GM18867 (cell line): ENCODE measurements around the gene LIN7A.

Experiments
- ATAC-seq: cut with Tn5 transposase; IDR thresholded peaks from one replicate; pipeline ENCODE4 v1.9.1; 2021; ENCODE audit warnings: mild to moderate bottlenecking, moderate library complexity; ENCODE audit not compliant: unreplicated experiment

The LIN7A gene

GRCh38 chr12:80937391-80938238 is at the start of gene LIN7A:
LIN7A (minus strand) TSS chr12:80937934; CDS start chr12:80937722, 212 bp downstream.
- ATAC-seq: no peak

GRCh38 chr12:80986224-80986623 is 48.5 kb upstream of the LIN7A start:
- no peak for ATAC-seq

DNA sequence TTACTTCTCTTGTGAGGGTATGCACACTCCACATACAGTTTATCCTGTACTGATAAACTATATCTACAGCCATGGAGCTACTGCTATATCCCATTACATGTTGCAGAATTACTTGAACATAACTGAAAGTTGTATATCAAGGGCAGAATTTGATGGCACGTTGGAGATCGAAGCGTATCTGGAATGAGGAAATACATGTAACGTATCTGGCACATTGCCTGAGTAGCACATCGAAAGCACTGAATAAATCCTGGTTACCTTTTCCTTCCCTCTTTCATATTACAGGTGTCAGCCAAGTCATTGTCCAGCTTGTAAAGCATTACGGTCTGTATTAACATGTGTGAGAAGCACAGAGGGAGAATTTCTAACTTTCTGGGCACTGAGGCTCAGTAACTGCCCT is 42.1 kb upstream of the LIN7A start:
- no peak for ATAC-seq

DNA sequence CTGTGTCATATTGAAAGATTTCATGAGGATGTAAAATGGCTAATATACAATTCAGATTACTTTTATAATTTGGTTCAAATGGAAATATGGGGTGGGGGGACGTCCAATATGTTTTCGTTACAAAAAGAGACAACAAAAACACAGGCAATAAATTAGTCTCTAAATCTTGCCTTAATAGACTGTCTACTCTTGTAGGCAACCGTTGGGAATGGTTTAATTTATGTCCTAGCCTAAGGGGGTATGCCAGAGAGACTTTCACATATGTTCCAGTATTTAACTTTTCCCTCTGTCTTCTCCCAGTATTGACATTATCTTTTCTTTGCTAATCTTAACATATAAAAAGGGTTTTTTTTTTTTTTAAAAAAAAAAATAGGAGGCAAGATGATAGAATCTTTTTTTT is 41.5 kb upstream of the LIN7A start:
- no peak for ATAC-seq

GRCh38 chr12:80977346-80977745 is 39.6 kb upstream of the LIN7A start:
- no peak for ATAC-seq

DNA sequence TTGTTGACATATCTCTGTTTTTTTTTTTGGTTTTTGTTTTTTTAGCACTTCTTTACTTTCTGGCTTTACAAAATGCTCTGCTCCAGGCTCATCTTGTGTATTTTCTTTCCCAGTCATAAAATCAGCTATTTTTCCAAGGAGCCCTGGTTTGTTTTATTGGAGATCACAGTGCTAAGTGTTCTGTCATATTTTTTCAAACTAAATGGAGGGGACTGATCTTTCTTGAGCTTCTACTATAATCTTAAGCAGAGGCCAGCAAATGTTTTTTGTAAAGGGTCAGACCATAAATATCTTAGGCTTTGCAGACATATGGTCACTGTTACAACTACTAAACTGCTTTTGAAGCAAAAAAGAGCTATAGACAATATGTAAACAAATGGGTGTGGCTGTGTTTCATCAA is 30.6 kb upstream of the LIN7A start:
- no peak for ATAC-seq

- no peak for ATAC-seq
These were observed 29.8 kb upstream of the LIN7A start for GRCh38 chr12:80967565-80967964.

GRCh38 chr12:80966001-80966400 is 28.3 kb upstream of the LIN7A start:
- ATAC-seq: no peak

DNA sequence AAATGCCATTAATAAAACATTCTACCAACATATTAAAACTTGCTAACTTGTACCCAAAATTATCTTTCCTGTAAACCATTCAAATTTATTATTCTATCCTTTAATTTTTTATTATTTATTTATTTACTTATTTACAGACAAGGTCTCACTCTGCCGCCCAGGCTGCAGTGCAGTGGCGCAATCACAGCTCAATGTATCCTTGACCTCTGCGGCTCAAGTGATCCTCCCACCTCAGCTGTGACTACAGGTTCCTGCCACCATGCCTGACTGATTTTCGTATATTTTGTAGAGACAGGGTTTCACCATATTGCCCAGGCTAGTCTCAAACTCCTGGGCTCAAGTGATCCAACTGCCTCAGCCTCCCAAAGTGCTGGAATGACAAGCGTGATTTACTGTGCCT is 20.4 kb upstream of the LIN7A start:
- ATAC-seq: no peak

- ATAC-seq: no peak
These were observed 17.3 kb upstream of the LIN7A start for GRCh38 chr12:80954857-80955520.

DNA sequence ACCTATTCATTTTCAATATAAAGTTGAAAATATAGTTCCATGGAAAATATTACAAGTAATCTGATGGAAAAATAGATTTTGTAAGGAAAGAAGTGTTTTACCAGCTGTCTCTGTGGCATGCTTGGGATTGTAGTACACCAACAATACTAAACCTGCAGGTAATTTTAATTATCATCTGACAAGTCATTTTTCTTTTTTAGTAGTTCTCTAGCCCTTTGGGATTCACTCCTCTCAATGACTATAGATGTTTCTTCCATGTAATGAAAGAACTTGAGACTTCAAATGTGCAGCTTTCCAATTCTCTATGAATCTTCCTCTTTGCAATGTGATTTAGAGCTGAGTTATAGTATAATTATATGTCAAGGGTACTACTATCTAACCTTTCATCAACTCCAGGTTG is 14.7 kb upstream of the LIN7A start:
- ATAC-seq: no peak

DNA sequence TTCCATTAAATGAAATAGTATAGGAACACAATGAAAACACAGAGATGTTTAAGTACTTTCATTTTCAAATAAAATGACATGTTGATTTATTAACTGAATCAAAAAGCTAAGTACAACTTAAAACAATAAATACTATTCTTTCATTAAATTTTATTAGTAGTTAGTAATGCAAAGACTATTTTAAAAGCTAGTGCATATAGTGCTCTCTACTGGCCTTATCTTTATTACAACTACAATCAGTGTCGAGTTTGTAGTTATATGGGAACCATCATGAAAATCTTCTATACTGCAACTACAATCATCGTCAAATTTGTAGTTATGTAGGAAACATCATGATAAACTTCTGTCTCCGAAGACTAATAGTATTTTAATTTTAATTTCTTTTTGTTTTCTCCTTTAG is 8.9 kb upstream of the LIN7A start:
- ATAC-seq: peak; percentile 69

- no peak for ATAC-seq
These were observed 5.6 kb upstream of the LIN7A start for GRCh38 chr12:80943338-80943737.

DNA sequence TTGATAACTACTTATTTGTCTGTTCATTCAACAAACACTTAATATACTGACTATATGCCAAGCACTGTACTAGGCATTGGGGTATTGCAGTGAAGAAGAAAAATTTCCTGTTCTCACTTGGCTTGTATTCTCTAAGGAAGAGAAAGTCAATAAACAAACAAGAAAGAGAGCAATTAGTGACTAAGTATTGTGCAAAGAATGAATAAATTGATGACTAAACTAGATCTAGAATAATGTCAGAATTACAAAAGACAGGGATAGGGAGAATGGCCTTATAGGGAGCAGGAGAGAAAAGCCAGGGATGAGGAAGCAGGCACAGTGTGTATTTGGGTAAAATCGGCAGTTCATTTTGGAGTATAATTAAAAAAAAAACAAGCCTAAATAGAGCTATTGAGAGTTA is 4.2 kb upstream of the LIN7A start:
- no peak for ATAC-seq

DNA sequence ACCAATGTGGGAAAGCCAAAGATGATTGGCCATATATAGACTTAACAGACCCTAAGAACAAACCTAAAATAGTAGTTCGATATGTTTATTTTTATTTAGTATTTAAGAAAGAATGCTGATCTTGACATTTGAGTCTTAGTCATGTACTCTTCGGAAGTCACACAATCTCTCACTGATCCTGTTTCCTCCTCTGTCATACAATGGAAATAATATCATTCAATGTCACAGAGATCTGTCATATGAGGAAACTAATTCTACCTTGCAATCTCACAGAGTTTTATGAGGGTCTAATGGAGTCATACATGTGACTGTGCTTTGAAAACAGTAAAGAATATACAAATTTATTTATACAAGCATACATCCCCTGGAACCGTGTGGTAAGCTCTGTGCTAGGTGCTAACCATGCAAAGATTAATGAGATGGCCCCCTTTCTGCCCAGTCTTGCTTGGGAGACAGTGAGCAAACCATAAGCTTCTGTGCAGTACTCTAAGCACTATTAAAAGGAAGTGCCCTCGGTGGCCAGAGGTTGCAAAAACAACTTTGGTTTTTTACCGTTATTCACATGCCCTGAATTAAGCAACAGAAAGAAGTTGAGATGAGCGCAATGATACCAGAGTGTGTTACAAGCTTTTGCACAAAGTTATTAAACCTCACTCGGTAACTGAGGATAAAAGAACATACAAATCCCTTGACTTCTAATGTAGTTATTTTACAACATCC is 1.7 kb upstream of the LIN7A start:
- no peak for ATAC-seq

GRCh38 chr12:80938397-80938796 is 663 bp upstream of the LIN7A start:
- ATAC-seq: no peak

DNA sequence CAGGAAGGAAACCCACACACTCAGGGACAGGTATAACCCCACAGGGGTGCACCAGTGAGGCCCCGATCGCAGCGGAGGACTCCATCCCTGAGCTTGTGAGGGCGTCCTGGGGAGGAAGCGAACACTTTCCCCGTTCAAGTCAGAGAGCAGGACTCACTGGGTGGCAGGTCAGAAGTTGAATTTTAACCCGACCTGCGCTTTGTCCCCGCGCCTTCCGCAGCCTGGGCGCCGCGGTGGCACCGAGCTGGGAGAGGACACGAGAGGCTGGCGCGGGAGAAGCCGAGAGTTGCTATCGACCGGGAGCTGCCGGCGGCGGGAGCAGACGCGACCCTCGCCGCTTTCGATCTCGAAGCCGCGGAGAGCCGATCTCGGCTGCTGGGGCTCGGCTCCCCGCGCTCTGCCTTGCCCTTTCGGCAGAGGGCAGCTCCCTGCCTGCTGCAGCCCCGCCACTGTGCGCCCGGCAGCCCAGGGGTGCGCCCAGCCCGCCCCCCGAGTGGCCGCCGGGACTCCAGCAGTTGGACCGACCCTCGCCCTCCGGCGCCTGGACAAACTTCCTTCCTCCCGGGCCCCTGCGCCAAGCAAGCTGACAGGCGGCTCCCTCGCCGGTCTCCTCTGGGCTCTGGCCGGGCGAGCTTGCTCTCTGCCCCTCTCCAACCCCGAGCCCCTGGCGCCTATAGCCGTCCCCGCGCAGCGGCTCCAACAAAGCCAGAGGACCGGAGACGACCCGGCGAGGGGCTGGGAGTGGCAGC is 918 bp downstream of the LIN7A start:
- ATAC-seq: peak; percentile 40

GRCh38 chr12:80936353-80936641 is 1.4 kb downstream of the LIN7A start:
- ATAC-seq: no peak

DNA sequence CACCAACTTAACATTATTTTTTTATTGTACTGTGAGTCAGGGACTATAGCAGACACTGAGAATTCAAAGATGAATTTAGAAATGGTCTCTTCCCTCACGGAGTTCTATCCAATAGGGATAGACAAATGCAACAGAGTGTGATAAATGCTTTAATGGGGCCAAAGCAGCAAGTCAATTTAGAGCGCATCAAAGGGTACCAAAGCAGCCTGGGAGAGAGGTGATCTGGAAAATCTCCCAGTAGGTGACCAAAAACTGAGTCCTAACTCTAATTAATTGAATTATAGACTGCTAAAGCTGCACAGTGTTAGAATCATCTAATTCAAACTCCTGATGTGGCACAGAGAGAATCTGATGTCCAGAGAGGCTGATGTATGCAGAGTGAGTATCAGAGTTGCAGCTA is 2.6 kb downstream of the LIN7A start:
- ATAC-seq: no peak

DNA sequence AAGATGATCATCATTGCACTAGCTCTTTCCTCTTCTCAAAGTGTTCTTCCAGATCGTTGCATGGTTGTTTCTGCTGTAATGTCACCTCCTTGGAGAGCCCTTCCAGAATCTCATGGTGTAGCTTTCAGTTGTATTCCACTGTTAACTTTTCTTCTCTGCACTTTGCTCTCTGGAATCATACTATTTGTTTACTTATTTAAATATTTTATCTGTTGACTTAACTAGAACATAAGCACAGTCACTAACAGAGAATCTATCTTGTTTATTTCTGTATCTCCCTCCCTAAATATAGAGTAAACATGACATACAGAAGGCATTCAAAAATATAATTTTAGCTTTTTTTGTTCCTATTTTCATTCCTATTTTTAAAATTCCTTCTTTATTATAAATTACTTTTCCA is 11.8 kb downstream of the LIN7A start:
- no peak for ATAC-seq

DNA sequence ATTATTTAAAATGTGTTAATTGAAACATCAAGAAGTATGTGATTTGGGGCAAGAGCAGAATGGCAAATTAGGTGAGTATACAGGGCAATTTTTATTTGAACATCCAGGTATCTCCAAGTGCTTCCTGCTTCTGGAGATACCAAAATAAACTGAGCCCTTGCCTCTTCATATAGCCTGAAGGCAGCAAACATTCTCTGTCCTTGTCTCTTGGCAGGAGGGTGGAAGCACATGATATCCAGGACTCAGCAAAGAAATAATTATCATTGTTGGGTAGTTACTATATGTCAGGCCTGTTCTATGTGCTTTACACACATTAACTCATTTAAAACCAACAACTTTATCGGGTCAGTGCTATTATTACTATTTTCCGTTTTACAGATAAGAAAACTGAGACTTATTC is 12.5 kb downstream of the LIN7A start:
- ATAC-seq: no peak
